BE2C (cell line): ENCODE measurements around the gene FFAR3.

Source experiments
- DNase-seq: peaks from one replicate; pipeline ENCODE4 v3.0.0-alpha.2; 2020
- H3K27me3 ChIP-seq: fragments of 250-450 bp; sonication (Bioruptor Pico); 2 replicates; pipeline ENCODE4 v1.5.1; 2020; ENCODE audit warnings: mild to moderate bottlenecking
- H3K36me3 ChIP-seq: fragments of 250-450 bp; sonication (Bioruptor Pico); 2 replicates; pipeline ENCODE4 v1.5.1; 2020; ENCODE audit warnings: mild to moderate bottlenecking
- H3K4me1 ChIP-seq: fragments of 250-450 bp; sonication (Bioruptor Pico); 2 replicates; pipeline ENCODE4 v1.5.1; 2020
- H3K4me3 ChIP-seq: 2 replicates; pipeline ENCODE4 v1.5.1; 2011; ENCODE audit warnings: low read depth, low read length
- H3K9me3 ChIP-seq: fragments of 250-450 bp; sonication (Bioruptor Pico); 2 replicates; pipeline ENCODE4 v1.5.1; 2020
- TF ChIP-seq, protein P1 (sequence below): IDR thresholded peaks from 2 replicates; pipeline ENCODE4 v1.5.1; 2012; ENCODE audit warnings: mild to moderate bottlenecking, low read depth, low read length

The FFAR3 gene

GRCh38 chr19:35392742-35393715 is 34.8 kb downstream of the FFAR3 start:
- peaks cover 9% of the 10 kb centered on the region; the same call in 1 of the 2 replicates for H3K4me1 ChIP-seq
- no peaks in the 10 kb centered on the region for H3K9me3 ChIP-seq
- TF ChIP-seq, protein P1, sequence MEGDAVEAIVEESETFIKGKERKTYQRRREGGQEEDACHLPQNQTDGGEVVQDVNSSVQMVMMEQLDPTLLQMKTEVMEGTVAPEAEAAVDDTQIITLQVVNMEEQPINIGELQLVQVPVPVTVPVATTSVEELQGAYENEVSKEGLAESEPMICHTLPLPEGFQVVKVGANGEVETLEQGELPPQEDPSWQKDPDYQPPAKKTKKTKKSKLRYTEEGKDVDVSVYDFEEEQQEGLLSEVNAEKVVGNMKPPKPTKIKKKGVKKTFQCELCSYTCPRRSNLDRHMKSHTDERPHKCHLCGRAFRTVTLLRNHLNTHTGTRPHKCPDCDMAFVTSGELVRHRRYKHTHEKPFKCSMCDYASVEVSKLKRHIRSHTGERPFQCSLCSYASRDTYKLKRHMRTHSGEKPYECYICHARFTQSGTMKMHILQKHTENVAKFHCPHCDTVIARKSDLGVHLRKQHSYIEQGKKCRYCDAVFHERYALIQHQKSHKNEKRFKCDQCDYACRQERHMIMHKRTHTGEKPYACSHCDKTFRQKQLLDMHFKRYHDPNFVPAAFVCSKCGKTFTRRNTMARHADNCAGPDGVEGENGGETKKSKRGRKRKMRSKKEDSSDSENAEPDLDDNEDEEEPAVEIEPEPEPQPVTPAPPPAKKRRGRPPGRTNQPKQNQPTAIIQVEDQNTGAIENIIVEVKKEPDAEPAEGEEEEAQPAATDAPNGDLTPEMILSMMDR: no peak
- no peaks in the 10 kb centered on the region for H3K36me3 ChIP-seq
- H3K27me3 ChIP-seq: no peaks in the 10 kb centered on the region
- no peak for DNase-seq
- H3K4me3 ChIP-seq: no peak overlapping the region

DNA sequence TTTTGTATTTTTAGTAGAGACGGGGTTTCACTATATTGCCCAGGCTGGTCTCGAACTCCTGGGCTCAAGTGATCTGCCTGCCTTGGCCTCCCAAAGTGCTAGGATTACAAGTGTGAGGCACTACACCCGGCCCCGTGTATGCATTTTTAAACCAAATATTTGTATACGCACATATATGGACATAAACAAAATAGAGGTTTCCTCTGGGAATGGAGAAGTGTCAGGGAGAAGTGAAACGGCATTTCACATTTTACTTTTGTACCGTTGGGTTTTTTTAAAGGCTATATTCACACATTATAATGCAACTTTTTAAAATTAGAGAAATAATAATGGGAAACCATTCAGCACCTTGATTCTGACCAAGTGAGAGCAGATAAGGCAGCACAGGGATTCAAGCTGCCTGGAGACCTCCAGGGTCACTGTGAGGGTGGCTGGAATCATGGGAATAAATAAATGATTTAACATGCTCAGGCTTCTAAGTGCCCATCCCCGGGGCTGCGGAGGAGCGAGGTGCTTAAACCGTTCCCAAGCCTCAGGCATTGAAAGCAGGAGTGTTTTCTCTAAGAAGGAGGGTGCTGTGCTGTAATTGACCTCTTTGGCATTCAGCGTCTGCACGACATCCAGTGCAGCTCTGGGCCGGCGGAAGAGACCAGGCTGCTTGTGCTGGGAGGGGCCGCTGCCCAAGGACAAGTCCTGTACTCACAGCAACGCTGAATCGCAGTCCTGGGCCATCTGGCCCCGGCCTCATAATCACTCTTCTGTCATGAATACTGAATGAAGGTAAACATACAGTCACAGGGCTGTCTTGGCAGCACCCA is 37.3 kb downstream of the FFAR3 start:
- H3K4me3 ChIP-seq: no peak overlapping the region
- TF ChIP-seq, protein P1: no peak
- no peaks in the 10 kb centered on the region for H3K9me3 ChIP-seq
- H3K36me3 ChIP-seq: no peaks in the 10 kb centered on the region
- peaks cover 9% of the 10 kb centered on the region; the same call in 1 of the 2 replicates for H3K4me1 ChIP-seq
- no peaks in the 10 kb centered on the region for H3K27me3 ChIP-seq
- peak; percentile 87 for DNase-seq

DNA sequence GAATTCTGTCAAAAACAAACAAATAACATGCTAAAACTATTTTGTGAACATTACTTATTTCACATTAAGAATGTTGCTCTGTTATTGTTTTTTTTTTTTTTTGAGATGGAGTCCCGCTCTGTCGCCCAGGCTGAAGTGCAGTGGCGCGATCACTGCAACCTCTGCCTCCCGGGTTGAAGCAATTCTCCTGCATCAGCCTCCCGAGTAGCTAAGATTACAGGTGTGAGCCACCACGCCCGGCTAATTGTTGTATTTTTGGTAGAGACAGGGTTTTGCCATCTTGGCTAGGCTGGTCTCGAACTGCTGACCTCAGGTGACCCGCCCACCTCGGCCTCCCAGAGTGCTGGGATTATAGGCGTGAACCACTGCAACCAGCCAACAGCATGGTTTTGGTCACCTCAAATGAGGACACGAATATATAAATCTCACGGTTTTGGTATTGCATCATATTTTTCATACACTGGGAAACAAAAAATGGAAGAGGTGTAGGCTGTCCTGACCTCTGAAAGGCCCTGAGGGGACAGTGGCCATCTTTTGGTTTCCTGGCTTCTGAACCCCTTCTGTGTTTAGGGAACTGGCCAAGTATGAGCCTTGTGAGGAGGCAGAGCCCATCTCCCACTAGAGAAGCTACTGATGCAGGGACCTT is 38.1 kb downstream of the FFAR3 start:
- DNase-seq: no peak
- Histone ChIP-seq H3K27me3 (no peaks in the 10 kb centered on the region), H3K36me3 (no peaks in the 10 kb centered on the region), H3K9me3 (no peaks in the 10 kb centered on the region), H3K4me3 (no peak overlapping the region), H3K4me1 (peaks cover 7% of the 10 kb centered on the region; the same call in 1 of the 2 replicates)
- TF ChIP-seq, protein P1: no peak

- H3K9me3 ChIP-seq: no peaks in the 10 kb centered on the region
- H3K27me3 ChIP-seq: no peaks in the 10 kb centered on the region
- peak; percentile 74 for DNase-seq
- H3K36me3 ChIP-seq: no peaks in the 10 kb centered on the region
- H3K4me1 ChIP-seq: peaks cover 6% of the 10 kb centered on the region; the same call in 1 of the 2 replicates
- TF ChIP-seq, protein P1: no peak
- no peak overlapping the region for H3K4me3 ChIP-seq
These were observed 38.8 kb downstream of the FFAR3 start for GRCh38 chr19:35397064-35397463.

GRCh38 chr19:35398570-35398969 is 40.3 kb downstream of the FFAR3 start:
- H3K36me3 ChIP-seq: no peaks in the 10 kb centered on the region
- no peak for DNase-seq
- H3K9me3 ChIP-seq: no peaks in the 10 kb centered on the region
- H3K4me1 ChIP-seq: peaks cover 9% of the 10 kb centered on the region
- TF ChIP-seq, protein P1: no peak
- no peak overlapping the region for H3K4me3 ChIP-seq
- no peaks in the 10 kb centered on the region for H3K27me3 ChIP-seq
